HepG2 (cell line): ENCODE data around the gene ST6GALNAC3. TPM values are rescaled to one million over a fixed set of nuclear protein-coding genes. Genes with fewer than 3 reads are reported as not detected.

Experiments used
- ATAC-seq: fragments of 200-7000 bp; cut with Tn5 transposase; 3 replicates; pipeline ENCODE4 v1.9.1; 2020; ENCODE audit warnings: mild to moderate bottlenecking, moderate library complexity
- BruUV-seq: library from RNA; stranded (reverse); fragments of 400-500 nt; replicated peaks from 2 replicates; lab custom pipeline; 2021; lab: Mats Ljungman, UMichigan
- CTCF ChIA-PET: fragments of 300-600 bp; formaldehyde crosslinking; extraction: SDS; loops from one replicate; lab custom pipeline; 2021; ENCODE audit warnings: low total read pairs, inconsistent platforms, low intra/inter-chr PET ratio; lab: Yijun Ruan, JAX
- POLR2A ChIA-PET: fragments of 350-600 bp; sonication (Branson Sonifier 250); formaldehyde crosslinking; loops from one replicate; lab custom pipeline; 2020; ENCODE audit warnings: antibody characterized with exemption, inconsistent platforms; lab: Yijun Ruan, JAX
- DNase-seq: peaks from one replicate; pipeline ENCODE4 v3.0.0-alpha.2; 2015; ENCODE audit warnings: low spot score
- FAIRE-seq: peaks from 3 replicates; lab custom pipeline; 2011; peaks lifted over from hg19 to GRCh38; lab: Jason Lieb, UNC
- H2AFZ ChIP-seq: one replicate; pipeline ENCODE4 v1.6.1; 2011; ENCODE audit warnings: low read length, inconsistent platforms
- H3K27ac ChIP-seq: fragments of 300-600 bp; 3 replicates; pipeline ENCODE4 v1.8.0; 2011; ENCODE audit warnings: mixed run types, mild to moderate bottlenecking, mixed read lengths, low read length, inconsistent platforms; ENCODE audit not compliant: insufficient read depth; ENCODE audit errors: extremely low read length
- H3K27me3 ChIP-seq, 2 experiments: fragments of 200-600 bp in 1 of 2; 2 replicates in 1 of 2; 3 replicates in 1 of 2; pipeline versions ENCODE4 v1.6.0 to v1.8.0; 2011; ENCODE audit warnings: low read length in 2 of 2, mild to moderate bottlenecking in 2 of 2, moderate library complexity in 2 of 2, inconsistent platforms in 1 of 2; ENCODE audit not compliant: insufficient read depth in 2 of 2, control insufficient read depth in 1 of 2
- H3K36me3 ChIP-seq, 2 experiments: fragments of 200-600 bp in 1 of 2; replicated peaks in 1 of 2; 2 replicates in 1 of 2; 3 replicates in 1 of 2; pipeline versions ENCODE4 v1.5.1 to v1.8.0; 2011; ENCODE audit warnings: low read length in 2 of 2, inconsistent platforms in 1 of 2; ENCODE audit not compliant: insufficient read depth in 2 of 2, control insufficient read depth in 1 of 2
- H3K4me1 ChIP-seq: 2 replicates; pipeline ENCODE4 v1.5.1; 2012; ENCODE audit warnings: low read length, inconsistent platforms; ENCODE audit not compliant: insufficient read depth
- H3K4me2 ChIP-seq: 2 replicates; pipeline ENCODE4 v1.6.0; 2011; ENCODE audit warnings: low read depth, low read length, inconsistent platforms
- H3K4me3 ChIP-seq, 3 experiments: fragments of 200-600 bp in 1 of 3; sonication (generic), shearing (Covaris generic) in 1 of 3; replicated peaks in 1 of 3; 2 replicates each; pipeline ENCODE4 v1.5.1; 2011 to 2016; ENCODE audit warnings: low read length in 3 of 3, inconsistent platforms in 2 of 3, low read depth in 2 of 3, mild to moderate bottlenecking in 2 of 3, control low read depth in 1 of 3, mixed read lengths in 1 of 3; ENCODE audit not compliant: insufficient read depth in 1 of 3
- H3K79me2 ChIP-seq: one replicate; pipeline ENCODE4 v1.6.1; 2011; ENCODE audit warnings: low read length, inconsistent platforms; ENCODE audit not compliant: insufficient read depth
- H3K9ac ChIP-seq: 2 replicates; pipeline ENCODE4 v1.6.0; 2011; ENCODE audit warnings: mild to moderate bottlenecking, low read depth, low read length, inconsistent platforms; ENCODE audit not compliant: insufficient read depth
- H3K9me3 ChIP-seq: 2 replicates; pipeline ENCODE4 v1.5.1; 2012; ENCODE audit warnings: mild to moderate bottlenecking, low read length
- H4K20me1 ChIP-seq: 2 replicates; pipeline ENCODE4 v1.6.0; 2011; ENCODE audit warnings: inconsistent platforms, mild to moderate bottlenecking, low read length, moderate library complexity; ENCODE audit not compliant: insufficient read depth
- ARHGAP35 ChIP-seq: sonication (generic); formaldehyde crosslinking; IDR thresholded peaks from 2 replicates; pipeline ENCODE4 v1.9.0; 2022; ENCODE audit warnings: mild to moderate bottlenecking, inconsistent platforms, moderate library complexity, missing genetic modification reagents, borderline replicate concordance
- KLF12 ChIP-seq: sonication (generic); formaldehyde crosslinking; IDR thresholded peaks from 2 replicates; pipeline ENCODE4 v1.4.0; 2020; ENCODE audit warnings: missing genetic modification reagents, borderline replicate concordance
- MBNL3 ChIP-seq: fragments of 250-450 bp; sonication (Bioruptor Pico); conservative IDR thresholded peaks from 2 replicates; pipeline ENCODE4 v1.8.0; 2022; ENCODE audit warnings: mild to moderate bottlenecking, inconsistent platforms
- MTF2 ChIP-seq: sonication (generic); formaldehyde crosslinking; IDR thresholded peaks from 2 replicates; pipeline ENCODE4 v1.5.0; 2020; ENCODE audit warnings: missing genetic modification reagents, borderline replicate concordance
- PRPF4 ChIP-seq: fragments of 200-400 bp; formaldehyde crosslinking; IDR thresholded peaks from 2 replicates; pipeline ENCODE4 v1.6.1; 2016; ENCODE audit warnings: low read length, low read depth; ENCODE audit not compliant: poor library complexity, severe bottlenecking
- PTBP1 ChIP-seq: fragments of 200-400 bp; formaldehyde crosslinking; IDR thresholded peaks from 2 replicates; pipeline ENCODE4 v1.6.1; 2018; ENCODE audit warnings: low read length, low read depth; ENCODE audit not compliant: poor library complexity, severe bottlenecking
- SMARCE1 ChIP-seq: fragments of 450-650 bp; IDR thresholded peaks from 2 replicates; pipeline ENCODE4 v1.6.1; 2017; ENCODE audit warnings: borderline replicate concordance
- YY1 ChIP-seq: IDR thresholded peaks from 2 replicates; pipeline ENCODE4 v1.6.1; 2011; ENCODE audit warnings: low read length, low read depth, moderate library complexity, mild to moderate bottlenecking; ENCODE audit not compliant: insufficient read depth, insufficient replicate concordance
- ZBTB20 ChIP-seq: sonication (generic); formaldehyde crosslinking; IDR thresholded peaks from 2 replicates; pipeline ENCODE4 v1.8.1; 2023; ENCODE audit warnings: missing genetic modification reagents, low read depth, mild to moderate bottlenecking, borderline replicate concordance
- ZNF839 ChIP-seq: sonication (generic); formaldehyde crosslinking; IDR thresholded peaks from 2 replicates; pipeline ENCODE4 v1.4.0; 2020; ENCODE audit warnings: missing genetic modification reagents, mild to moderate bottlenecking, borderline replicate concordance
- ZSCAN9 ChIP-seq: IDR thresholded peaks from 2 replicates; pipeline ENCODE4 v1.6.1; 2016; ENCODE audit warnings: borderline replicate concordance
- WGBS: methylation state at CpG from one replicate; pipeline ENCODE4 v1.1.6; 2017; ENCODE audit warnings: low lambda C conversion rate; 5-methylcytosine and 5-hydroxymethylcytosine counted together
- in situ Hi-C: cut with HindIII; loops from 2 replicates; pipeline ENCODE4 v1.10.0; 2017; ENCODE audit warnings: low pct_unique_long_range_greater_than_20kb; ENCODE audit not compliant: extremely low pct_ligation_motif_present
- intact Hi-C: fragments of 100-400 bp; cut with micrococcal nuclease; formaldehyde crosslinking; loops from one replicate; pipeline ENCODE4 v1.10.0; 2022; ENCODE audit not compliant: unreplicated experiment
- polyA plus RNA-seq, 8 experiments: library from polyadenylated mRNA; depleted of rRNA in 3 of 8; stranded (reverse) in 7 of 8; unstranded in 1 of 8; fragments of >200 nt; fragmentation: Illumina TruSeq in 4 of 8; extraction: Trizol in 4 of 8; gene quantifications; 2 replicates each; pipeline versions ENCODE4 v1.2.1 to v1.2.3, GENCODE V29; 2011 to 2016; ENCODE audit warnings: low read depth in 4 of 8, missing spikeins in 1 of 8, mixed read lengths in 1 of 8; ENCODE audit not compliant: insufficient read depth in 1 of 8
- total RNA-seq, 5 experiments: library from RNA; depleted of rRNA; stranded (reverse); fragments of >200 nt; fragmentation: Illumina TruSeq; extraction: Trizol; gene quantifications; 2 replicates each; pipeline ENCODE4 v1.2.3, GENCODE V29; 2016; ENCODE audit warnings: low read depth in 1 of 5
- TF ChIP-seq, protein P1 (sequence below): IDR thresholded peaks from 2 replicates; pipeline ENCODE4 v1.6.1; 2016; ENCODE audit warnings: missing genetic modification reagents, missing compliant biosample characterization
- TF ChIP-seq, protein P2 (sequence below): sonication (generic); formaldehyde crosslinking; IDR thresholded peaks from 2 replicates; pipeline ENCODE4 v1.8.0; 2022; ENCODE audit warnings: missing genetic modification reagents, mild to moderate bottlenecking, borderline replicate concordance
- TF ChIP-seq, protein P3 (sequence below): sonication (generic); formaldehyde crosslinking; IDR thresholded peaks from 2 replicates; pipeline ENCODE4 v1.8.1; 2022; ENCODE audit warnings: low read depth, mild to moderate bottlenecking, missing genetic modification reagents

Gene ST6GALNAC3
- total and polyA plus RNA-seq, 2 of the 13 experiments (the other 11 are each of a cell fraction or from before 2014, with no cell fraction given) = not detected

DNA sequence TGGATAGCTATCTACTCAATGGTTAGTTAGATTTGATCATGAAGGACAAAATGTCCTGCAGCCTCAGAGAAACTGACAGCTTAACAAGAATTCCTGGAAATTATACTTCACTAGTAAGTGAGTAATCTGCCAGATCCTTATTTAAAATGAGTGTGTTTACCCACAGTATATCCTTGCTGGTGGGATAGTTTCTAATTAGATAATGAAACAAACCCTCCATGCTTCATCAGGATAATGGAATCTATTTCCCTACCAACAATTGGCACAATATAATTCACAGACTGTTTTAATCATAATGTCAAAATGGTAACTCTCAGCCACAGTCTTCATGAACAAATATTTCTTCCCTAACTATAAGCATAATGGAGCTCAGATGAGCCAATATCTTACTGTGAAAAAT lies 553.4 kb downstream of the ST6GALNAC3 start:
- Histone ChIP-seq H3K4me1 (no peaks in the 10 kb centered on the region), H3K9me3 (peaks cover 72% of the 10 kb centered on the region), H3K79me2 (no peaks in the 10 kb centered on the region), H3K27ac (no peak overlapping the region)
- BruUV-seq = no TSS peak
- DNase-seq = no peak
- POLR2A ChIA-PET = no interaction called here
- no peak for TF ChIP-seq ARHGAP35 (CRISPR knock-in tag)
- TF ChIP-seq SMARCE1 = no peak
- TF ChIP-seq, protein P1, sequence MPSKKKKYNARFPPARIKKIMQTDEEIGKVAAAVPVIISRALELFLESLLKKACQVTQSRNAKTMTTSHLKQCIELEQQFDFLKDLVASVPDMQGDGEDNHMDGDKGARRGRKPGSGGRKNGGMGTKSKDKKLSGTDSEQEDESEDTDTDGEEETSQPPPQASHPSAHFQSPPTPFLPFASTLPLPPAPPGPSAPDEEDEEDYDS (CRISPR knock-in tag) = no peak
- no peak for TF ChIP-seq ZNF839
- no peak for TF ChIP-seq YY1
- TF ChIP-seq, protein P2, sequence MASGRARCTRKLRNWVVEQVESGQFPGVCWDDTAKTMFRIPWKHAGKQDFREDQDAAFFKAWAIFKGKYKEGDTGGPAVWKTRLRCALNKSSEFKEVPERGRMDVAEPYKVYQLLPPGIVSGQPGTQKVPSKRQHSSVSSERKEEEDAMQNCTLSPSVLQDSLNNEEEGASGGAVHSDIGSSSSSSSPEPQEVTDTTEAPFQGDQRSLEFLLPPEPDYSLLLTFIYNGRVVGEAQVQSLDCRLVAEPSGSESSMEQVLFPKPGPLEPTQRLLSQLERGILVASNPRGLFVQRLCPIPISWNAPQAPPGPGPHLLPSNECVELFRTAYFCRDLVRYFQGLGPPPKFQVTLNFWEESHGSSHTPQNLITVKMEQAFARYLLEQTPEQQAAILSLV = no peak
- TF ChIP-seq, all 625 proteins: peak for 0
- intact Hi-C loops (no loop called here), in situ Hi-C loops (no loop called here)
- Histone ChIP-seq H3K4me3 (no peak overlapping the region), H3K9ac (no peak overlapping the region), H4K20me1 (no peaks in the 10 kb centered on the region), H2AFZ (no peak overlapping the region), H3K36me3 (no peaks in the 10 kb centered on the region), H3K27me3 (no peaks in the 10 kb centered on the region), H3K4me2 (no peak overlapping the region)
- FAIRE-seq (no peak), ATAC-seq (no peak)
- CTCF ChIA-PET = no interaction called here

DNA sequence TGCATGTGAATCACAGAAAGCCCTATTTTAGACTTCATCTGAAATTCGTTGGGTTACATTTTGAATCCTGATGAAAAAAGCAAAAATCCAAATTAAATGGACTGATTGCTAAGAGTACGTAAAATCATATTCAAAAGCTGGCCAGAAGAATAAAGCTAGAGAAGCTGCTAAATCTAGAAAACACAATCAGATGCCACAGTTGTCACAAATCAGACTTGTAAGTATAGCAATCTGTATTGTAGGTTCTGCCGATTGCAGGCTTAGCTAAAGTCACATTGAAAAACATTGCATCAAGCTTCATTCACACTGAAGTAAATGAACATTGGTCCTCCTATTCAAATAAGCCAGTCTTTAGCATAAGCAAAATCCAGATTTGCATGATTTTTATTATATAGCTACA lies 557.6 kb downstream of the ST6GALNAC3 start:
- intact Hi-C loops (no loop called here), in situ Hi-C loops (no loop called here)
- TF ChIP-seq ZBTB20 (CRISPR knock-in tag) (no peak), ZSCAN9 (no peak), PRPF4 (no peak), MBNL3 (CRISPR knock-in tag) (no peak), KLF12 (CRISPR knock-in tag) (no peak), MTF2 (CRISPR knock-in tag) (no peak), PTBP1 (no peak)
- TF ChIP-seq, protein P3, sequence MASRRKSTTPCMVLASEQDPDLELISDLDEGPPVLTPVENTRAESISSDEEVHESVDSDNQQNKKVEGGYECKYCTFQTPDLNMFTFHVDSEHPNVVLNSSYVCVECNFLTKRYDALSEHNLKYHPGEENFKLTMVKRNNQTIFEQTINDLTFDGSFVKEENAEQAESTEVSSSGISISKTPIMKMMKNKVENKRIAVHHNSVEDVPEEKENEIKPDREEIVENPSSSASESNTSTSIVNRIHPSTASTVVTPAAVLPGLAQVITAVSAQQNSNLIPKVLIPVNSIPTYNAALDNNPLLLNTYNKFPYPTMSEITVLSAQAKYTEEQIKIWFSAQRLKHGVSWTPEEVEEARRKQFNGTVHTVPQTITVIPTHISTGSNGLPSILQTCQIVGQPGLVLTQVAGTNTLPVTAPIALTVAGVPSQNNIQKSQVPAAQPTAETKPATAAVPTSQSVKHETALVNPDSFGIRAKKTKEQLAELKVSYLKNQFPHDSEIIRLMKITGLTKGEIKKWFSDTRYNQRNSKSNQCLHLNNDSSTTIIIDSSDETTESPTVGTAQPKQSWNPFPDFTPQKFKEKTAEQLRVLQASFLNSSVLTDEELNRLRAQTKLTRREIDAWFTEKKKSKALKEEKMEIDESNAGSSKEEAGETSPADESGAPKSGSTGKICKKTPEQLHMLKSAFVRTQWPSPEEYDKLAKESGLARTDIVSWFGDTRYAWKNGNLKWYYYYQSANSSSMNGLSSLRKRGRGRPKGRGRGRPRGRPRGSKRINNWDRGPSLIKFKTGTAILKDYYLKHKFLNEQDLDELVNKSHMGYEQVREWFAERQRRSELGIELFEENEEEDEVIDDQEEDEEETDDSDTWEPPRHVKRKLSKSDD (CRISPR knock-in tag) = no peak
- BruUV-seq = no TSS peak
- Histone ChIP-seq H3K4me2 (no peak overlapping the region), H3K4me1 (no peaks in the 10 kb centered on the region), H3K9ac (no peak overlapping the region), H3K36me3 (no peaks in the 10 kb centered on the region), H3K27ac (no peak overlapping the region), H4K20me1 (no peaks in the 10 kb centered on the region), H3K9me3 (peaks cover 67% of the 10 kb centered on the region), H3K79me2 (no peaks in the 10 kb centered on the region), H2AFZ (no peak overlapping the region), H3K4me3 (no peak overlapping the region), H3K27me3 (no peaks in the 10 kb centered on the region)
- WGBS = 31% methylated on average over 3 of the region's 3 CpGs
- DNase-seq = no peak
- POLR2A ChIA-PET = no interaction called here
- no peak for FAIRE-seq
- CTCF ChIA-PET = no interaction called here
- no peak for ATAC-seq
